Heart right ventricle (tissue), 16 donors: Measurements from ENCODE around the gene DNAJC15. TPM values are rescaled to one million over a fixed set of nuclear protein-coding genes. Genes with fewer than 3 reads are reported as not detected.

ENCODE experiments used
- ATAC-seq, 8 donors: fragments of 200-7000 bp; cut with Tn5 transposase; one replicate each; pipeline ENCODE4 v1.9.1; 2020; ENCODE audit warnings: mild to moderate bottlenecking in 8 of 8, moderate library complexity in 8 of 8, moderate number of reproducible peaks in 1 of 8
- DNase-seq, 2 donors: peaks; one replicate each; pipeline ENCODE4 v3.0.0-alpha.2; 2020
- H3K27ac ChIP-seq, 10 donors: fragments of 200-600 bp; sonication (generic) in 2 of 10; one replicate each; pipeline versions ENCODE4 v1.5.0 to v1.8.0; 2020 to 2022; ENCODE audit warnings: mild to moderate bottlenecking in 3 of 10
- H3K27me3 ChIP-seq, 7 donors: fragments of 200-600 bp; one replicate each; pipeline ENCODE4 v1.8.0; 2021 to 2022; ENCODE audit warnings: mild to moderate bottlenecking in 2 of 7
- H3K36me3 ChIP-seq, 9 donors: fragments of 200-600 bp; sonication (generic) in 1 of 9; one replicate each; pipeline versions ENCODE4 v1.5.0 to v1.8.0; 2020 to 2022; ENCODE audit warnings: mild to moderate bottlenecking in 2 of 9
- H3K4me1 ChIP-seq, 9 donors: fragments of 200-600 bp; sonication (generic) in 1 of 9; one replicate each; pipeline versions ENCODE4 v1.5.0 to v1.8.0; 2020 to 2022; ENCODE audit warnings: mild to moderate bottlenecking in 4 of 9
- H3K4me3 ChIP-seq, 10 donors: fragments of 200-600 bp; sonication (generic) in 2 of 10; one replicate each; pipeline versions ENCODE4 v1.5.0 to v1.8.0; 2020 to 2022; ENCODE audit warnings: mild to moderate bottlenecking in 7 of 10, moderate library complexity in 2 of 10
- H3K9me3 ChIP-seq, 11 donors: fragments of 200-600 bp in 10 of 11; sonication (generic) in 2 of 11; one replicate each; pipeline versions ENCODE4 v1.5.0 to v1.8.0; 2013 to 2022; ENCODE audit warnings: mild to moderate bottlenecking in 2 of 11, control low read depth in 1 of 11, moderate library complexity in 1 of 11
- CTCF ChIP-seq, 9 donors: fragments of 200-600 bp; sonication (generic) in 2 of 9; IDR thresholded peaks; one replicate each; pipeline versions ENCODE4 v1.5.0 to v1.8.0; 2021 to 2022; ENCODE audit warnings: antibody characterized with exemption in 9 of 9, mild to moderate bottlenecking in 5 of 9, moderate library complexity in 1 of 9
- WGBS, 2 donors: extraction: QIAGEN DNeasy Blood & Tissue Kit; methylation state at CpG; one replicate each; pipeline ENCODE4 v1.1.7; 2013; ENCODE audit warnings: inconsistent platforms in 1 of 2; 5-methylcytosine and 5-hydroxymethylcytosine counted together
- intact Hi-C, 10 donors: fragments of 100-400 bp; cut with DNase I; formaldehyde crosslinking; loops; one replicate each; pipeline versions ENCODE4 v1.11.1 to v1.14.2; 2022
- long read RNA-seq, 3 donors: library from polyadenylated mRNA; unstranded; transcript quantifications; one replicate each; pipeline ENCODE4 v2.0.0, GENCODE V29; 2020 to 2021
- polyA plus RNA-seq, 2 donors: library from polyadenylated mRNA; stranded (reverse); fragments of 200-250 nt; gene quantifications; one replicate each; pipeline ENCODE4 v1.2.3, GENCODE V29; 2013
- total RNA-seq, 10 donors: library from RNA; stranded (reverse); fragmentation: NEBNext Ultra II Directional in 3 of 10; extraction: Animal tissue kit (Norgen Biotek cat#: 25700) in 3 of 10; gene quantifications; one replicate each; pipeline versions ENCODE4 v1.2.1 to v1.2.4, GENCODE V29; 2021 to 2023
- donor health status: Arrhythmogenic right ventricular cardiomyopathy.
- donor health status: ischemic (EF 13 %, LVEDD 7.1; RV severe dilation, severe dysfunction).
- donor health status: healthy with polysubstance abuse.
- donor health status: DM: no; HTN: yes; CAD: no.
- donor health status: DM: no; HTN: no; CAD: no.
- donor health status: ischemic (EF 25% LVEDD 6.9; RV normal size, moderate dysfunction).
- donor health status: ischemic (EF 25% LVEDD 5.7; RV mildly dilated, moderate dysfunction).
- donor health status: healthy.
- donor health status: DM: yes; HTN: yes; CAD: no.
- donor health status: Ischemic cardiomyopathy.
- donor health status: ischemic (EF 35%, LVEDD 5.7; RV mildly dilated, moderate dysfunction).
- donor health status: nonischemic (EF 11% LVEDD 7.7; RV severe dilation, severe dysfunction).
- donor health status: DM: yes; HTN: yes; CAD: no.
- donor health status: PGD.
- donor health status: ischemic (EF 29% LVEDD 5.4; RV normal size, mild dysfunction).
- donor health status: nonischemic (EF 23%, LVEDD 6.1; RV moderate dilation, normal function).

DNAJC15 gene
- total RNA-seq (10 to 100 TPM; 16.7 to 32.1 (median 28.1) TPM), polyA plus RNA-seq (10 to 100 TPM; 14.4 to 36.7 TPM)
- long read RNA-seq, donor 1, full-length matches to known transcripts, result 56 of 76 reads
- long read RNA-seq, donor 1, partial matches to known transcripts, result 5 of 76 reads
- long read RNA-seq, donor 1, other reads (novel, unspliced or antisense), result 15 of 76 reads
- long read RNA-seq, donor 2, full-length matches to known transcripts, result 69 of 82 reads
- long read RNA-seq, donor 2, partial matches to known transcripts, result 3 of 82 reads
- long read RNA-seq, donor 2, other reads (novel, unspliced or antisense), result 10 of 82 reads
- long read RNA-seq, donor 3, full-length matches to known transcripts, result 72 of 84 reads
- long read RNA-seq, donor 3, partial matches to known transcripts, result 8 of 84 reads
- long read RNA-seq, donor 3, other reads (novel, unspliced or antisense), result 4 of 84 reads

- H3K36me3 ChIP-seq, result peaks cover 0 to 16% (median 0%) of the 10 kb centered on the region in 9 donors
- peak; percentile 92 to 98 (median 95) for ATAC-seq
- peaks cover 0 to 43% (median 23%) of the 10 kb centered on the region in 9 donors for H3K4me1 ChIP-seq
- no peaks in the 10 kb centered on the region for H3K9me3 ChIP-seq
- TF ChIP-seq CTCF (IDR thresholded peaks at IDR 0.05), result peak in 5 of 9 donors; percentile 6 to 46 (median 38)
- no peaks in the 10 kb centered on the region for H3K27me3 ChIP-seq
- peak within 1 kb of the TSS; percentile 53 to 95 (median 90) for H3K27ac ChIP-seq
- peak; percentile 86 to 93 for DNase-seq
- intact Hi-C loops, result loop anchor here in 2 of 10 donors (2.0 to 10.0 kb wide), 3 partner anchors 31 to 61 kb away; partner anchors contain the start of gene EPSTI1 (in 1 of the 2)
- peak within 1 kb of the TSS; percentile 57 to 78 (median 70) for H3K4me3 ChIP-seq
- 1 to 2% methylated on average over 48 of the region's 48 CpGs for WGBS, 2 donors
These were observed at the start of gene DNAJC15 for GRCh38 chr13:43023289-43023963. TSS of gene DNAJC15 (plus strand) at chr13:43023586. CDS start at chr13:43023627, 41 bp downstream.

GRCh38 chr13:42976066-42976465, 47.3 kb upstream of the DNAJC15 start:
- no peaks in the 10 kb centered on the region for H3K27me3 ChIP-seq
- H3K9me3 ChIP-seq, result peaks cover 0 to 14% (median 0%) of the 10 kb centered on the region in 11 donors
- no peak for TF ChIP-seq CTCF (IDR thresholded peaks at IDR 0.05)
- intact Hi-C loops, result loop anchor here in 4 of 10 donors (10.0 kb wide), 3 partner anchors 149 to 899 kb away; partner anchors contain the start of genes CCDC122 (in 1 of the 4) and LACC1 (in 1 of the 4)
- H3K36me3 ChIP-seq, result peaks cover 0 to 27% (median 0%) of the 10 kb centered on the region in 9 donors
- peaks cover 0 to 12% (median under 1%) of the 10 kb centered on the region in 9 donors for H3K4me1 ChIP-seq
- no peak overlapping the region for H3K4me3 ChIP-seq
- 86 to 91% methylated on average over 3 of the region's 3 CpGs for WGBS, 2 donors
- no peak for ATAC-seq
- DNase-seq, result no peak
- H3K27ac ChIP-seq, result no peak overlapping the region

- 94 to 96% methylated on average over 1 of the region's 1 CpG for WGBS, 2 donors
These were observed 46.1 kb upstream of the DNAJC15 start for GRCh38 chr13:42977219-42977659.

More at GRCh38 chr13:42977219-42977659, 46.1 kb upstream of the DNAJC15 start:
- no peak for ATAC-seq
- H3K27me3 ChIP-seq, result no peaks in the 10 kb centered on the region
- intact Hi-C loops, result loop anchor here in 4 of 10 donors (10.0 kb wide), 3 partner anchors 148 to 898 kb away; partner anchors contain the start of genes CCDC122 (in 1 of the 4) and LACC1 (in 1 of the 4)
- DNase-seq, result no peak
- no peak overlapping the region for H3K4me3 ChIP-seq
- H3K27ac ChIP-seq, result no peak overlapping the region
- H3K36me3 ChIP-seq, result peaks cover 0 to 18% (median 0%) of the 10 kb centered on the region in 9 donors
- no peak for TF ChIP-seq CTCF (IDR thresholded peaks at IDR 0.05)
- peaks cover 0 to 4% (median 0%) of the 10 kb centered on the region in 9 donors for H3K4me1 ChIP-seq
- H3K9me3 ChIP-seq, result peaks cover 0 to 14% (median 0%) of the 10 kb centered on the region in 11 donors
